HL-60/S4 treated with phorbol 12-myristate 13-acetate at 8.2 ng/mL for 4 days and 3 days (cell line): ENCODE results near the gene SPTBN1.

Source experiments
- in situ Hi-C: fragments of 300-500 bp; cut with MboI; formaldehyde crosslinking; loops from 2 replicates; pipeline ENCODE4 v1.15.0; 2022; ENCODE audit warnings: low sequenced_read_pairs

Gene SPTBN1

GRCh38 chr2:54546923-54547720, 91.0 kb downstream of the SPTBN1 start:
- in situ Hi-C loops, result no loop called here

- in situ Hi-C loops, result no loop called here
Measured at GRCh38 chr2:54549430-54549829, 93.3 kb downstream of the SPTBN1 start.

- in situ Hi-C loops, result no loop called here
Measured at GRCh38 chr2:54549917-54550518, 93.9 kb downstream of the SPTBN1 start.

GRCh38 chr2:54550547-54550946, 94.4 kb downstream of the SPTBN1 start:
- in situ Hi-C loops, result no loop called here

GRCh38 chr2:54551123-54551756, 95.1 kb downstream of the SPTBN1 start:
- in situ Hi-C loops, result no loop called here

GRCh38 chr2:54553075-54553474, 96.9 kb downstream of the SPTBN1 start:
- in situ Hi-C loops, result no loop called here

- in situ Hi-C loops, result no loop called here
Measured at GRCh38 chr2:54553775-54554174, 97.6 kb downstream of the SPTBN1 start.

GRCh38 chr2:54555318-54555837, 99.3 kb downstream of the SPTBN1 start:
- in situ Hi-C loops, result no loop called here

- in situ Hi-C loops, result no loop called here
Measured at GRCh38 chr2:54556621-54557121, 100.5 kb downstream of the SPTBN1 start.

GRCh38 chr2:54557211-54557600, 101.1 kb downstream of the SPTBN1 start:
- in situ Hi-C loops, result no loop called here

- in situ Hi-C loops, result no loop called here
Measured at GRCh38 chr2:54557601-54558187, 101.6 kb downstream of the SPTBN1 start.

GRCh38 chr2:54558188-54559005, 102.3 kb downstream of the SPTBN1 start:
- in situ Hi-C loops, result no loop called here

GRCh38 chr2:54559006-54559445, 102.9 kb downstream of the SPTBN1 start:
- in situ Hi-C loops, result no loop called here

GRCh38 chr2:54559593-54560145, 103.5 kb downstream of the SPTBN1 start:
- in situ Hi-C loops, result no loop called here

- in situ Hi-C loops, result no loop called here
Measured at GRCh38 chr2:54560146-54560881, 104.2 kb downstream of the SPTBN1 start.

GRCh38 chr2:54561010-54561409, 104.9 kb downstream of the SPTBN1 start:
- in situ Hi-C loops, result no loop called here

GRCh38 chr2:54564439-54564838, 108.3 kb downstream of the SPTBN1 start:
- in situ Hi-C loops, result no loop called here

- in situ Hi-C loops, result no loop called here
Measured at GRCh38 chr2:54565551-54565950, 109.4 kb downstream of the SPTBN1 start.

GRCh38 chr2:54566896-54567295, 110.8 kb downstream of the SPTBN1 start:
- in situ Hi-C loops, result no loop called here
